GM23338 (cell line): ENCODE measurements around the gene TNIP2. TPM values are rescaled to one million over a fixed set of nuclear protein-coding genes. Genes with fewer than 3 reads are reported as not detected.
A peak's percentile ranks its signal among the peaks of the same experiment; 100 is the strongest.

Experiments used
- ATAC-seq: fragments of 200-7000 bp; cut with Tn5 transposase; 3 replicates; pipeline ENCODE4 v1.9.1; 2020
- DNase-seq: peaks from one replicate; pipeline ENCODE4 v3.0.0-alpha.2; 2015; ENCODE audit warnings: low spot score
- H2AFZ ChIP-seq: fragments of 200-600 bp; sonication (generic); 2 replicates; pipeline ENCODE4 v1.8.0; 2016; ENCODE audit warnings: antibody characterized with exemption, mild to moderate bottlenecking, moderate library complexity
- H3F3A ChIP-seq: fragments of 200-600 bp; sonication (generic); replicated peaks from 2 replicates; pipeline ENCODE4 v1.8.0; 2017; ENCODE audit warnings: antibody characterized with exemption, mixed run types, low read depth
- H3K27ac ChIP-seq: fragments of 200-600 bp; sonication (generic); 2 replicates; pipeline ENCODE4 v1.6.1; 2016; ENCODE audit warnings: low read depth
- H3K27me3 ChIP-seq: fragments of 200-600 bp; sonication (generic); 2 replicates; pipeline ENCODE4 v1.8.0; 2016; ENCODE audit warnings: mild to moderate bottlenecking, mixed run types, moderate library complexity; ENCODE audit not compliant: insufficient read depth
- H3K36me3 ChIP-seq: fragments of 200-600 bp; sonication (generic); 2 replicates; pipeline ENCODE4 v1.8.0; 2016; ENCODE audit warnings: mild to moderate bottlenecking; ENCODE audit not compliant: insufficient read depth
- H3K4me1 ChIP-seq: fragments of 200-600 bp; sonication (generic); 2 replicates; pipeline ENCODE4 v1.8.0; 2016; ENCODE audit warnings: mild to moderate bottlenecking, moderate library complexity; ENCODE audit not compliant: insufficient read depth
- H3K4me2 ChIP-seq: fragments of 200-600 bp; sonication (generic); 2 replicates; pipeline ENCODE4 v1.7.1; 2017; ENCODE audit warnings: mixed run types
- H3K4me3 ChIP-seq: fragments of 200-600 bp; sonication (generic); 2 replicates; pipeline ENCODE4 v1.6.1; 2016; ENCODE audit warnings: mixed run types
- H3K79me2 ChIP-seq: fragments of 200-600 bp; sonication (generic); replicated peaks from 2 replicates; pipeline ENCODE4 v1.8.0; 2017; ENCODE audit warnings: mild to moderate bottlenecking; ENCODE audit not compliant: insufficient read depth
- H3K9me2 ChIP-seq: fragments of 200-600 bp; sonication (generic); 2 replicates; pipeline ENCODE4 v1.8.0; 2017; ENCODE audit not compliant: insufficient read depth
- H4K20me1 ChIP-seq: fragments of 200-600 bp; sonication (generic); replicated peaks from 2 replicates; pipeline ENCODE4 v1.8.0; 2017; ENCODE audit warnings: mild to moderate bottlenecking; ENCODE audit not compliant: insufficient read depth
- H3K27ac Mint-ChIP-seq: 2 replicates; pipeline ENCODE4 v1.8.0; 2020; ENCODE audit warnings: inconsistent platforms, mild to moderate bottlenecking, moderate library complexity, mixed read lengths
- H3K27me3 Mint-ChIP-seq: 3 replicates; pipeline ENCODE4 v1.8.0; 2022; ENCODE audit warnings: low read depth, mild to moderate bottlenecking, moderate library complexity, mixed read lengths, inconsistent platforms; ENCODE audit not compliant: insufficient read depth, poor library complexity
- H3K36me3 Mint-ChIP-seq: 3 replicates; pipeline ENCODE4 v1.8.0; 2021; ENCODE audit warnings: low read depth, mild to moderate bottlenecking, inconsistent platforms, moderate library complexity, mixed read lengths
- H3K4me1 Mint-ChIP-seq: 3 replicates; pipeline ENCODE4 v1.8.0; 2020; ENCODE audit warnings: mild to moderate bottlenecking, inconsistent platforms, mixed read lengths
- H3K4me3 Mint-ChIP-seq: 3 replicates; pipeline ENCODE4 v1.8.0; 2021; ENCODE audit warnings: moderate library complexity, mild to moderate bottlenecking, inconsistent platforms, mixed read lengths
- H3K9me3 Mint-ChIP-seq: 3 replicates; pipeline ENCODE4 v1.8.0; 2020; ENCODE audit warnings: moderate library complexity, mild to moderate bottlenecking, inconsistent platforms, mixed read lengths
- CREB1 ChIP-seq: fragments of 250-450 bp; sonication (Bioruptor Pico); IDR thresholded peaks from 2 replicates; pipeline ENCODE4 v1.5.0; 2020; ENCODE audit warnings: low read depth, mild to moderate bottlenecking, moderate library complexity
- EZH2 ChIP-seq: fragments of 200-600 bp; sonication (generic); IDR thresholded peaks from one replicate; pipeline ENCODE4 v1.8.0; 2017; ENCODE audit warnings: antibody characterized with exemption, mild to moderate bottlenecking, low read depth; ENCODE audit not compliant: unreplicated experiment
- EZH2phosphoT487 ChIP-seq: fragments of 200-600 bp; sonication (generic); IDR thresholded peaks from one replicate; pipeline ENCODE4 v1.8.1; 2018; ENCODE audit warnings: antibody characterized with exemption; ENCODE audit not compliant: unreplicated experiment
- POLR2AphosphoS5 ChIP-seq: IDR thresholded peaks from 2 replicates; pipeline ENCODE4 v1.6.1; 2016; ENCODE audit warnings: antibody characterized with exemption, low read depth
- STAT1 ChIP-seq: IDR thresholded peaks from one replicate; pipeline ENCODE4 v1.6.1; 2016; ENCODE audit warnings: antibody characterized with exemption; ENCODE audit not compliant: unreplicated experiment
- ZNF114 ChIP-seq: fragments of 250-450 bp; sonication (Bioruptor Pico); IDR thresholded peaks from 2 replicates; pipeline ENCODE4 v1.5.0; 2020; ENCODE audit warnings: mild to moderate bottlenecking, moderate library complexity
- ZNF331 ChIP-seq: fragments of 250-450 bp; sonication (Bioruptor Pico); IDR thresholded peaks from 2 replicates; pipeline ENCODE4 v1.5.0; 2020; ENCODE audit warnings: low read depth, mild to moderate bottlenecking, moderate library complexity
- polyA plus RNA-seq: library from polyadenylated mRNA; unstranded; fragments of >200 nt; fragmentation: Nextera tagmentation; extraction: Ambion mirVana; gene quantifications from 2 replicates; pipeline ENCODE4 v1.2.1, GENCODE V29; 2016
- total RNA-seq: library from RNA; depleted of rRNA; stranded (reverse); fragments of >200 nt; shearing (Covaris generic); gene quantifications from 2 replicates; pipeline ENCODE4 v1.2.3, GENCODE V29; 2014
- TF ChIP-seq, protein P1 (sequence below), 2 experiments: fragments of 200-600 bp in 1 of 2; sonication (generic) in 1 of 2; conservative IDR thresholded peaks; 2 replicates each; pipeline versions ENCODE4 v1.5.1 to v1.6.1; 2016 to 2017; ENCODE audit warnings: antibody characterized with exemption in 2 of 2, low read depth in 2 of 2, mild to moderate bottlenecking in 2 of 2, moderate library complexity in 1 of 2
- TF ChIP-seq, protein P2 (sequence below): fragments of 250-450 bp; sonication (Bioruptor Pico); IDR thresholded peaks from 2 replicates; pipeline ENCODE4 v1.5.0; 2020; ENCODE audit warnings: mild to moderate bottlenecking, moderate library complexity

TNIP2 gene
- total and polyA plus RNA-seq, 2 experiments from 2014 or later = 34.8 to 61.4 TPM

DNA sequence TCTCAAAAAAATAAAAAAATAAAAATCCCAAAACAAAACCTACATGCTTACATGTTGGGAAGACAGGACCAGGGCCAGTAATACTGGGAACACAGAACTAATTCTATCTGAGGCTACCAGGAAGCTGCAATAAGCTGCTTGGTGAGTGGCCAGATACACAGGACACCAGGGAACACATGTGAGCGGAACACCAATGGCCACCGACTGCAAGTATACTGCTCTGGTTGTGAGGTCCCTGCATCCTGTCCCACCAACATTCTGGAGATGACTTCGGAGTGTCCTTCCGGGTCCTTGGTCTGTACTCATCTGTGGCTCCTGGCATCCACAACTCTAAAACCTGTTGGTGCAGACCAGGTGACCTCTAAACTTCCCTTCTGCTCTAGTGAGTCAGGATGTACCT, 2.7 kb downstream of the TNIP2 start:
- peaks cover 15% of the 10 kb centered on the region for H3K27me3 Mint-ChIP-seq
- no peak overlapping the region for H3K4me3 Mint-ChIP-seq
- no peak overlapping the region for H3K27ac ChIP-seq
- H3K9me2 ChIP-seq = no peaks in the 10 kb centered on the region
- H4K20me1 ChIP-seq = peaks cover 4% of the 10 kb centered on the region
- no peaks in the 10 kb centered on the region for H3K27me3 ChIP-seq
- peaks cover 38% of the 10 kb centered on the region for H3K79me2 ChIP-seq
- no peak for DNase-seq
- H3K27ac Mint-ChIP-seq = no peak overlapping the region
- H3K9me3 Mint-ChIP-seq = no peaks in the 10 kb centered on the region; the same call in 2 of the 3 replicates
- no peak overlapping the region for H2AFZ ChIP-seq
- 0 out of 2 replicates have a peak, but pooled peaks cover 4% of the 10 kb centered on the region for H3F3A ChIP-seq
- H3K36me3 ChIP-seq = no peaks in the 10 kb centered on the region
- H3K36me3 Mint-ChIP-seq = peaks cover 3% of the 10 kb centered on the region; the same call in 2 of the 3 replicates
- no peak overlapping the region for H3K4me2 ChIP-seq
- no peak for TF ChIP-seq EZH2
- TF ChIP-seq, protein P1, sequence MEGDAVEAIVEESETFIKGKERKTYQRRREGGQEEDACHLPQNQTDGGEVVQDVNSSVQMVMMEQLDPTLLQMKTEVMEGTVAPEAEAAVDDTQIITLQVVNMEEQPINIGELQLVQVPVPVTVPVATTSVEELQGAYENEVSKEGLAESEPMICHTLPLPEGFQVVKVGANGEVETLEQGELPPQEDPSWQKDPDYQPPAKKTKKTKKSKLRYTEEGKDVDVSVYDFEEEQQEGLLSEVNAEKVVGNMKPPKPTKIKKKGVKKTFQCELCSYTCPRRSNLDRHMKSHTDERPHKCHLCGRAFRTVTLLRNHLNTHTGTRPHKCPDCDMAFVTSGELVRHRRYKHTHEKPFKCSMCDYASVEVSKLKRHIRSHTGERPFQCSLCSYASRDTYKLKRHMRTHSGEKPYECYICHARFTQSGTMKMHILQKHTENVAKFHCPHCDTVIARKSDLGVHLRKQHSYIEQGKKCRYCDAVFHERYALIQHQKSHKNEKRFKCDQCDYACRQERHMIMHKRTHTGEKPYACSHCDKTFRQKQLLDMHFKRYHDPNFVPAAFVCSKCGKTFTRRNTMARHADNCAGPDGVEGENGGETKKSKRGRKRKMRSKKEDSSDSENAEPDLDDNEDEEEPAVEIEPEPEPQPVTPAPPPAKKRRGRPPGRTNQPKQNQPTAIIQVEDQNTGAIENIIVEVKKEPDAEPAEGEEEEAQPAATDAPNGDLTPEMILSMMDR (conservative IDR thresholded peaks at IDR 0.05; ENCODE audit: low read depth in 2 of 2) = no peak
- TF ChIP-seq ZNF114 (CRISPR knock-in tag) = no peak
- TF ChIP-seq POLR2AphosphoS5 = no peak
- peaks cover 12% of the 10 kb centered on the region; the same call in 2 of the 3 replicates for H3K4me1 Mint-ChIP-seq
- ATAC-seq = no peak
- H3K4me1 ChIP-seq = peaks cover 6% of the 10 kb centered on the region; the same call in 1 of the 2 replicates
- H3K4me3 ChIP-seq = no peak overlapping the region

DNA sequence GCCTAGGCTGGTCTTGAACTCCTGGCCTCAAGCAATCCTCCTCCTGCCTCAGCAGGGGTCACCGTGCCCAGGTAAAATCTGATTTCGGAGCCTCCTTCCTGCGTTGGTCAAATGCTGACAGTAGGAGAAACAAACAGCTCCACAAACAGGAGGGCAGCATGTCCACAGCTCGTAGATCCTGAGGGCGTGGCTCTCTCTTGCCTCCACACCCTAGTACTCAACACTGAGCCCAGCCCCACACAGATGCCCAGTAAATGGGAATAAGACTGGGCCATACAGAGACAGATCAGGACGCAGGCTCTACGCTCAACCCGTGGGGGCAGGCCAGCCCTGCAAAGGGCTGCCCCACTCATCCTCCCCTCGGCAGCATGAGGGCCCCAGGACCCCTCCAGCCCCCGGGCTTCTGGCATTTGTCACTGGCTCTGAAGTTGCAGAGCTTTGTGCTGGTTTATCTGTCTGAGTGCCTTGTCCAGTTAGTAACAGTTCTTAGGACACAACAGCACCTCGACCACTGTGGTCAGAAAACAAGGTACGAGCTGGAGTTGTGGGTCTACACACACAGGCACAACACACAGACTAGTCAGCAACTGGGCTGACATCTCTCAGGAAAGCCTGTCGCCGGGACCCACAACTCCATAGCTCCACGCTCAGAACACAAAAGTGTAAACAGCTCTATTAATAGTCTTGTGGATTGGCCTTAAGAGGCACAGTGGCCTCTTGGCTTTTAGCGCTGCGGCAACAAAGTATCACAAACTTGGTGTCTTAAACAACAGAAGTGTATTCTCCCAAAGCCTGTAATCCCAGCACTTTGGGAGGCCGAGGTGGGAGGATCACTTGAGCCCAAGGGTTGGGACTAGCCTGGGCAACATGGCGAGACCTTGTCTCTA, 5.2 kb downstream of the TNIP2 start:
- DNase-seq = no peak
- H3K4me3 ChIP-seq = no peak overlapping the region
- H3K4me1 Mint-ChIP-seq = peaks cover 7% of the 10 kb centered on the region
- ATAC-seq = peak; percentile 23
- H3K4me1 ChIP-seq = no peaks in the 10 kb centered on the region
- H3K36me3 Mint-ChIP-seq = peaks cover 19% of the 10 kb centered on the region
- H3K4me2 ChIP-seq = no peak overlapping the region
- H3K79me2 ChIP-seq = peaks cover 38% of the 10 kb centered on the region
- no peaks in the 10 kb centered on the region for H3K27me3 ChIP-seq
- H3F3A ChIP-seq = no peaks in the 10 kb centered on the region
- no peaks in the 10 kb centered on the region; the same call in 2 of the 3 replicates for H3K9me3 Mint-ChIP-seq
- no peak overlapping the region for H3K27ac Mint-ChIP-seq
- H3K4me3 Mint-ChIP-seq = no peak overlapping the region
- no peaks in the 10 kb centered on the region for H3K9me2 ChIP-seq
- H3K27me3 Mint-ChIP-seq = peaks cover 8% of the 10 kb centered on the region
- H2AFZ ChIP-seq = no peak overlapping the region
- peak overlapping the region; percentile 19; the same call in 1 of the 2 replicates for H3K27ac ChIP-seq
- H3K36me3 ChIP-seq = peaks cover 2% of the 10 kb centered on the region; the same call in 1 of the 2 replicates
- H4K20me1 ChIP-seq = peaks cover 4% of the 10 kb centered on the region
- TF ChIP-seq EZH2phosphoT487 = no peak
- TF ChIP-seq CREB1 (CRISPR knock-in tag) = no peak
- no peak for TF ChIP-seq STAT1
- TF ChIP-seq, protein P1 (conservative IDR thresholded peaks at IDR 0.05; ENCODE audit: low read depth in 2 of 2) = no peak
- TF ChIP-seq, protein P2, sequence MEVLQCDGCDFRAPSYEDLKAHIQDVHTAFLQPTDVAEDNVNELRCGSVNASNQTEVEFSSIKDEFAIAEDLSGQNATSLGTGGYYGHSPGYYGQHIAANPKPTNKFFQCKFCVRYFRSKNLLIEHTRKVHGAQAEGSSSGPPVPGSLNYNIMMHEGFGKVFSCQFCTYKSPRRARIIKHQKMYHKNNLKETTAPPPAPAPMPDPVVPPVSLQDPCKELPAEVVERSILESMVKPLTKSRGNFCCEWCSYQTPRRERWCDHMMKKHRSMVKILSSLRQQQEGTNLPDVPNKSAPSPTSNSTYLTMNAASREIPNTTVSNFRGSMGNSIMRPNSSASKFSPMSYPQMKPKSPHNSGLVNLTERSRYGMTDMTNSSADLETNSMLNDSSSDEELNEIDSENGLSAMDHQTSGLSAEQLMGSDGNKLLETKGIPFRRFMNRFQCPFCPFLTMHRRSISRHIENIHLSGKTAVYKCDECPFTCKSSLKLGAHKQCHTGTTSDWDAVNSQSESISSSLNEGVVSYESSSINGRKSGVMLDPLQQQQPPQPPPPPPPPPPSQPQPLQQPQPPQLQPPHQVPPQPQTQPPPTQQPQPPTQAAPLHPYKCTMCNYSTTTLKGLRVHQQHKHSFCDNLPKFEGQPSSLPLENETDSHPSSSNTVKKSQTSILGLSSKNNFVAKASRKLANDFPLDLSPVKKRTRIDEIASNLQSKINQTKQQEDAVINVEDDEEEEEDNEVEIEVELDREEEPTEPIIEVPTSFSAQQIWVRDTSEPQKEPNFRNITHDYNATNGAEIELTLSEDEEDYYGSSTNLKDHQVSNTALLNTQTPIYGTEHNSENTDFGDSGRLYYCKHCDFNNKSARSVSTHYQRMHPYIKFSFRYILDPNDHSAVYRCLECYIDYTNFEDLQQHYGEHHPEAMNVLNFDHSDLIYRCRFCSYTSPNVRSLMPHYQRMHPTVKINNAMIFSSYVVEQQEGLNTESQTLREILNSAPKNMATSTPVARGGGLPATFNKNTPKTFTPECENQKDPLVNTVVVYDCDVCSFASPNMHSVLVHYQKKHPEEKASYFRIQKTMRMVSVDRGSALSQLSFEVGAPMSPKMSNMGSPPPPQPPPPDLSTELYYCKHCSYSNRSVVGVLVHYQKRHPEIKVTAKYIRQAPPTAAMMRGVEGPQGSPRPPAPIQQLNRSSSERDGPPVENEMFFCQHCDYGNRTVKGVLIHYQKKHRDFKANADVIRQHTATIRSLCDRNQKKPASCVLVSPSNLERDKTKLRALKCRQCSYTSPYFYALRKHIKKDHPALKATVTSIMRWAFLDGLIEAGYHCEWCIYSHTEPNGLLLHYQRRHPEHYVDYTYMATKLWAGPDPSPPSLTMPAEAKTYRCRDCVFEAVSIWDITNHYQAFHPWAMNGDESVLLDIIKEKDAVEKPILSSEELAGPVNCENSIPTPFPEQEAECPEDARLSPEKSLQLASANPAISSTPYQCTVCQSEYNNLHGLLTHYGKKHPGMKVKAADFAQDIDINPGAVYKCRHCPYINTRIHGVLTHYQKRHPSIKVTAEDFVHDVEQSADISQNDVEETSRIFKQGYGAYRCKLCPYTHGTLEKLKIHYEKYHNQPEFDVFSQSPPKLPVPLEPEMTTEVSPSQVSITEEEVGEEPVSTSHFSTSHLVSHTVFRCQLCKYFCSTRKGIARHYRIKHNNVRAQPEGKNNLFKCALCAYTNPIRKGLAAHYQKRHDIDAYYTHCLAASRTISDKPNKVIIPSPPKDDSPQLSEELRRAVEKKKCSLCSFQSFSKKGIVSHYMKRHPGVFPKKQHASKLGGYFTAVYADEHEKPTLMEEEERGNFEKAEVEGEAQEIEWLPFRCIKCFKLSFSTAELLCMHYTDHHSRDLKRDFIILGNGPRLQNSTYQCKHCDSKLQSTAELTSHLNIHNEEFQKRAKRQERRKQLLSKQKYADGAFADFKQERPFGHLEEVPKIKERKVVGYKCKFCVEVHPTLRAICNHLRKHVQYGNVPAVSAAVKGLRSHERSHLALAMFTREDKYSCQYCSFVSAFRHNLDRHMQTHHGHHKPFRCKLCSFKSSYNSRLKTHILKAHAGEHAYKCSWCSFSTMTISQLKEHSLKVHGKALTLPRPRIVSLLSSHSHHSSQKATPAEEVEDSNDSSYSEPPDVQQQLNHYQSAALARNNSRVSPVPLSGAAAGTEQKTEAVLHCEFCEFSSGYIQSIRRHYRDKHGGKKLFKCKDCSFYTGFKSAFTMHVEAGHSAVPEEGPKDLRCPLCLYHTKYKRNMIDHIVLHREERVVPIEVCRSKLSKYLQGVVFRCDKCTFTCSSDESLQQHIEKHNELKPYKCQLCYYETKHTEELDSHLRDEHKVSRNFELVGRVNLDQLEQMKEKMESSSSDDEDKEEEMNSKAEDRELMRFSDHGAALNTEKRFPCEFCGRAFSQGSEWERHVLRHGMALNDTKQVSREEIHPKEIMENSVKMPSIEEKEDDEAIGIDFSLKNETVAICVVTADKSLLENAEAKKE (CRISPR knock-in tag) = no peak
- TF ChIP-seq ZNF331 (CRISPR knock-in tag) = no peak
- TF ChIP-seq ZNF114 (CRISPR knock-in tag) = no peak
- TF ChIP-seq POLR2AphosphoS5 = no peak
